GM12874 (cell line): Measurements from ENCODE around the gene OR52R1.

Experiments used
- TF ChIP-seq, protein P1 (sequence below): IDR thresholded peaks from 2 replicates; pipeline ENCODE4 v1.5.1; 2011; ENCODE audit warnings: low read depth, mild to moderate bottlenecking, control low read depth, low read length, moderate library complexity; ENCODE audit not compliant: insufficient read depth

Gene OR52R1

DNA sequence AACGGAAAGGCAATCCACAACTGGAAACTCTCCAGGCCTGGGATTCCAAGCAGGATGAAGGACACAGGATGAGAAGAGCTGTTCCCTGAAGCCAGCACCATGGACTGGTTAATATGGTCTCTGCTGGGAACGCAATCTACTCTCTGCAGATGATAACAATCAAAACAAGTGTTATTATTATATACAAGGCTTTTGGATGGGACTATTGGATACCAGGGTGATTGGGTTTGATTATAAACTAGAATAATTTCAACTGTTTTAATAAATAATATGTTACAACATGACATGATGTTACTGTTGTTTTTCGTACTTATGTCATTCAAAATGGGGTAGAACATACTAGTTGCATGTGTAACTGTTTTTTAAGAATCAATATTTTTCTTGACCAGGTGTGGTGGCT is at the start of gene OR52R1:
Gene OR52R1 (minus strand): TSS at position 101 of the 400 bp plus-strand sequence. CDS start 0 bp downstream, at position 101.
- TF ChIP-seq, protein P1, sequence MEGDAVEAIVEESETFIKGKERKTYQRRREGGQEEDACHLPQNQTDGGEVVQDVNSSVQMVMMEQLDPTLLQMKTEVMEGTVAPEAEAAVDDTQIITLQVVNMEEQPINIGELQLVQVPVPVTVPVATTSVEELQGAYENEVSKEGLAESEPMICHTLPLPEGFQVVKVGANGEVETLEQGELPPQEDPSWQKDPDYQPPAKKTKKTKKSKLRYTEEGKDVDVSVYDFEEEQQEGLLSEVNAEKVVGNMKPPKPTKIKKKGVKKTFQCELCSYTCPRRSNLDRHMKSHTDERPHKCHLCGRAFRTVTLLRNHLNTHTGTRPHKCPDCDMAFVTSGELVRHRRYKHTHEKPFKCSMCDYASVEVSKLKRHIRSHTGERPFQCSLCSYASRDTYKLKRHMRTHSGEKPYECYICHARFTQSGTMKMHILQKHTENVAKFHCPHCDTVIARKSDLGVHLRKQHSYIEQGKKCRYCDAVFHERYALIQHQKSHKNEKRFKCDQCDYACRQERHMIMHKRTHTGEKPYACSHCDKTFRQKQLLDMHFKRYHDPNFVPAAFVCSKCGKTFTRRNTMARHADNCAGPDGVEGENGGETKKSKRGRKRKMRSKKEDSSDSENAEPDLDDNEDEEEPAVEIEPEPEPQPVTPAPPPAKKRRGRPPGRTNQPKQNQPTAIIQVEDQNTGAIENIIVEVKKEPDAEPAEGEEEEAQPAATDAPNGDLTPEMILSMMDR, result no peak

DNA sequence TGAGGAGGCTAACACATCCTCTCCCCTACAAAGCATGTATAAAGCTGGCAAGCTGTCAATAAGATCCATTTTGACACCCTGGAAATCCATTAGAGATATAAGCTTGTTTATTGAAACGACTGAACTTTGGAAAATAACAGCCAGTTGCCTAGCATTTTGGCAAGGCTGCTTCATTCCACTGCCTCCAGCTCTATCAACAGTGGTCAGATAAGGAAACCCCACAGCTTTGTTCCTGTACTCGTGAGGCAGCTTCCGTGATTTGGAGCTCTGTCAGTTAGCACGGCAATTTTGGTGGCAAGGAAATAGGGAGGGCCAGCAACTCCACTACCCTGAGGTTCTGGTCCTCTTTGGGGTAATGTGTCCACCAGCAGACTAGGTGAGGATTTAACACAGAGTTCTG is 46.9 kb upstream of the OR52R1 start:
- TF ChIP-seq, protein P1, result no peak

DNA sequence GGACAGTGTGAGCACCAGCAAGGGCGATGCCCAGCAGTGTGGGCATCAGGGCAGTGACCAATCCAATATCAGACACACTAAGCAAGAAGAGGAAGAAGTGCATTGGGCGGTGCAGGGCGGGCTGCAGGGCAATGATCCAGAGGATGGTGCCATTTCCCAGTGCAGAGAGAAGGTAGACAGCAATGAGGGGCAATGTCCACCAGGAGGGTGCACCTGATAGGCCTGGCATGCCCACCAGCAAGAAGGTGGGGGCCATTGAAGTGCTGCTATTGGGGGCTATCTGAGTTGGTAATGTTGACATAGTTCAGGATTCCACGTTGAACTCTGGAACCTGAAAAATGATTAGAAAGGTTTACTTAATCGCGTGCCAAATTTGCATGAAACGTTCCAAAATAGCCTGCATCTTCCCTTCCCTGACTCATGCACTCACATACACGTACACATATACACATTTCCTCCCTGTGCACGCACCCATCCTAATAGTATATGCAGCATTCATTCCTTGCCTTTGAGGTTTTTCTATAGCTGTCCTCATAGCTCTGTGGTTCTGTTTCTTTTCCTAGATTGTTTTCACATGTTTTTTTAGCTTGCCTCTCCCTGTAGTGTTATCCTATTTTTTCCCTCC is 44.8 kb upstream of the OR52R1 start, which contains the start of gene OR51S1:
Gene OR51S1 (minus strand): TSS at position 301 of the 625 bp plus-strand sequence. CDS start 0 bp downstream, at position 301.
- TF ChIP-seq, protein P1, result no peak

DNA sequence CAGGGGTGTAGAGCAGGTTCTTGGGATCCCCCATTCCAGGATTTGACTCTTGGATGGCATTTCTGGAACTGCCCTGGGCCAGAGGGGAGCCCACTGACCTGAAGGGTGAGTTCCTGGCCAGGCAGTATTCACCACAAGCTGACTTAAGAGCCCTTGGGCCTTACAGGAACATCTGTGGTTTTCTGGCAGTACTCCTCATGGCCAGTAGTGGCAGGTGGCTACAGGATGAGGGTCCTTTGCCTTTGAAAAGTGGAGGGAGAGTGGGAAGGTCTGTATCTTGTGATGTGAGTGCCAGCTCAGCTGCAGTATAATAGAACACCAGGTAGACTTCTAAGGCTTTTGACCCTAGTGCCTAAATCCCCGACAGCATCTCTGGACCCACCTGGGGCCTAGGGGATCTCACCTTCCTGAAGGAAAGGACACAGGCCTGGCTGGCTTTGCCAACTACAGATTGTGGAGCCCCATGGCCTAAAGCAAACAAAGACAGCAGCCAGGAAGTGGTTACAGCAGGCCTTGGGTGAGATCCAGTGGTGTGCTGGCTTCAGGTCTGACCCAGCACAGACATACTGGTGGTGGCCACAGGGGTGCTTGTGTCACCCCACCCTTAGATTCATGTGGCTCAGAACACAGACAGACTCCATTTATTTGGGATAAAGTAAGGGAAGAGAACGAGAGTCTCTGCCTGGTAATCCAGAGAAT is 35.8 kb upstream of the OR52R1 start:
- TF ChIP-seq, protein P1, result no peak

DNA sequence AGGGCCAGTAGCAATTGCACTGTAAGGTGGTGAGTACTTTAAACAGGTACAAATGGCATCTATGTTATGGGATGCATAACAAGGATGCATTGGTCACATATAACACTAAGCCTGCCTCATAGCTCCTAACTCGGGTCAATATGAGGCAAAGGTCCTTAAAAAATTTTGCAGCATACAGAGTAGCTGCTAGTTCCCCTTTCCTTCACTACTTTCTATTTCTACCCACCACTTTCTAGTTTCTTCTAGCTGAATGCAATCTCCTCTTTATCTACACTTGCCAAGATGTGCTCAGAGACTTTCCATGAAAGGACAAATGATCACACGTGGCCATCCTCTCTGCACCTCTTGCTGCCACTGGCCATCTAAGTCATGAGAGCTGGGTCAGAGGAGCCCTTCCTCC is 26.7 kb upstream of the OR52R1 start:
- TF ChIP-seq, protein P1, result no peak

DNA sequence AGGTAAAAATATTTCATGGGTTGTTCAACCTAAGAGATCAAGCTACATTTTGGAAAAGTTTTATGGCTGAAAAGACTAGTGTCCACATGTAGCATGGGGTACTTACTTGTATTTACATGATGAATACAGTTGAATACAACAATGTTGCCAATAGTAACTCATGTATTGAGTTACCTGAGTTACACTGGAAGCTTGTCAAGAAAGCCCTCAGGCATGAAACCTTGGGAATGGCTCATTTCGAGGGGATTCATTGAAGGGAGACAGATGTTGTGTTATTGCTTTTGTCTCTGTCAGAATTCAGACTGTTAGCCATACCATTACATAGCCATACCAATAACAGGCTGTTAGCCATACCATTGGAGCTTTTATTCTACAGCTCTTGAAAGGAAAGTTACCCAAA is 26.2 kb upstream of the OR52R1 start:
- TF ChIP-seq, protein P1, result no peak

DNA sequence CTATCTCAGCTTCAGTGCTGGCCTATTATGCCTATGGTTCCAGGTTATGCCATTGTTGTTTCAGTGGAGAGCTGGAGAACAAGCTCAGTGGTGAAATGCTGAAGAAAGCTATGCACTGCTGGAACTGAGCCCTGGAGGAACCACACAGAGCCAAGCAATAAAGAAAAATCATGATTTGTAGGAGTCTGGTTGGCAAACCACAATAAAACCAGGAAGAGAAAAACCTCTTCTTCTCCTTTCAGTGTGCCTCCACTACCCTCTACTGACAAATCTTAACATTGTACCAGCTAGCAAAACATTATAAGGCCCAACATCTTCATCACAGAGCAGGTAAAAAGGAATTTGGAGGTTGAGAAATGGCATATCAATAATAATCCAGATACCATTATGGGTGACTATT is 22.2 kb upstream of the OR52R1 start:
- TF ChIP-seq, protein P1, result no peak
